GM12878 (cell line): ENCODE data around the gene ERFL. TPM values are rescaled to one million over a fixed set of nuclear protein-coding genes. Genes with fewer than 3 reads are reported as not detected.

Experiments used
- CBX3 ChIP-seq: fragments of 200-600 bp; sonication (generic); IDR thresholded peaks from 2 replicates; pipeline ENCODE4 v1.6.1; 2016; ENCODE audit warnings: low read depth, borderline replicate concordance
- CREM ChIP-seq: IDR thresholded peaks from 2 replicates; pipeline ENCODE4 v1.6.1; 2014; ENCODE audit warnings: antibody characterized with exemption, low read depth
- EGR1 ChIP-seq, 2 experiments: IDR thresholded peaks; 1 replicate in 1 of 2; 2 replicates in 1 of 2; pipeline ENCODE4 v1.6.1; 2011 to 2012; ENCODE audit warnings: low read depth in 2 of 2, low read length in 2 of 2, borderline replicate concordance in 1 of 2, mild to moderate bottlenecking in 1 of 2, moderate library complexity in 1 of 2
- ESRRA ChIP-seq: IDR thresholded peaks from 2 replicates; pipeline ENCODE4 v1.6.1; 2012; ENCODE audit warnings: mild to moderate bottlenecking, low read length, improper control_type of control experiment
- EZH2 ChIP-seq: IDR thresholded peaks from 2 replicates; pipeline ENCODE4 v1.6.1; 2012; ENCODE audit warnings: low read depth, mild to moderate bottlenecking, control low read depth, inconsistent platforms, low read length, borderline replicate concordance; ENCODE audit not compliant: control insufficient read depth
- KAT2A ChIP-seq: conservative IDR thresholded peaks from 2 replicates; pipeline ENCODE4 v1.6.1; 2011; ENCODE audit warnings: low read depth, low read length; ENCODE audit not compliant: control insufficient read depth
- PAX8 ChIP-seq: fragments of 450-650 bp; IDR thresholded peaks from 2 replicates; pipeline ENCODE4 v1.6.1; 2017; ENCODE audit warnings: mild to moderate bottlenecking, moderate library complexity
- POLR2AphosphoS5 ChIP-seq: IDR thresholded peaks from 2 replicates; pipeline ENCODE4 v1.6.1; 2011; ENCODE audit warnings: mild to moderate bottlenecking, low read length, inconsistent platforms
- POU2F2 ChIP-seq: IDR thresholded peaks from 3 replicates; pipeline ENCODE4 v1.6.1; 2011; ENCODE audit warnings: low read depth, mild to moderate bottlenecking, low read length, borderline replicate concordance
- SP1 ChIP-seq: IDR thresholded peaks from one replicate; pipeline ENCODE4 v1.6.1; 2011; ENCODE audit warnings: low read depth, low read length
- SREBF2 ChIP-seq: IDR thresholded peaks from 2 replicates; pipeline ENCODE4 v1.6.1; 2012; ENCODE audit warnings: mild to moderate bottlenecking, low read length
- TCF7 ChIP-seq: IDR thresholded peaks from 2 replicates; pipeline ENCODE4 v1.6.1; 2014; ENCODE audit warnings: antibody characterized with exemption, borderline replicate concordance
- polyA plus RNA-seq, 11 experiments: library from polyadenylated mRNA; depleted of rRNA in 4 of 11; unstranded in 6 of 11; stranded (reverse) in 5 of 11; fragments of >200 nt; fragmentation: Nextera tagmentation in 4 of 11; fragmentation: Illumina TruSeq in 1 of 11; extraction: Ambion mirVana in 4 of 11; extraction: Trizol in 1 of 11; gene quantifications; 1 replicate in 1 of 11; 2 replicates in 10 of 11; pipeline versions ENCODE4 v1.2.1 to v1.2.3, GENCODE V29; 2011 to 2016; ENCODE audit warnings: inconsistent platforms in 2 of 11, missing spikeins in 2 of 11, low read depth in 1 of 11
- total RNA-seq, 4 experiments: library from RNA; depleted of rRNA in 3 of 4; stranded (reverse); fragments of >200 nt in 3 of 4; fragmentation: Illumina TruSeq in 1 of 4; extraction: Trizol in 1 of 4; gene quantifications; 2 replicates each; pipeline versions ENCODE4 v1.2.1 to v1.2.3, GENCODE V29; 2013 to 2021
- TF ChIP-seq, protein P1 (sequence below): fragments of 450-650 bp; IDR thresholded peaks from 2 replicates; pipeline ENCODE4 v1.6.1; 2016; ENCODE audit warnings: mild to moderate bottlenecking, moderate library complexity, borderline replicate concordance
- TF ChIP-seq, protein P2 (sequence below): IDR thresholded peaks from 2 replicates; pipeline ENCODE4 v1.6.1; 2012; ENCODE audit warnings: mild to moderate bottlenecking, low read depth, low read length
- TF ChIP-seq, protein P3 (sequence below): fragments of 450-650 bp; IDR thresholded peaks from 2 replicates; pipeline ENCODE4 v1.6.1; 2014; ENCODE audit warnings: mild to moderate bottlenecking
- TF ChIP-seq, protein P4 (sequence below): fragments of 150-350 bp; IDR thresholded peaks from 2 replicates; pipeline ENCODE4 v1.6.1; 2016; ENCODE audit warnings: low read depth, low read length

ERFL gene
- total and polyA plus RNA-seq, 10 of the 15 experiments (the other 5 are each of a cell fraction or from before 2014, with no cell fraction given), result 0.04 to 0.10 (median 0.05) TPM; not detected in 7

DNA sequence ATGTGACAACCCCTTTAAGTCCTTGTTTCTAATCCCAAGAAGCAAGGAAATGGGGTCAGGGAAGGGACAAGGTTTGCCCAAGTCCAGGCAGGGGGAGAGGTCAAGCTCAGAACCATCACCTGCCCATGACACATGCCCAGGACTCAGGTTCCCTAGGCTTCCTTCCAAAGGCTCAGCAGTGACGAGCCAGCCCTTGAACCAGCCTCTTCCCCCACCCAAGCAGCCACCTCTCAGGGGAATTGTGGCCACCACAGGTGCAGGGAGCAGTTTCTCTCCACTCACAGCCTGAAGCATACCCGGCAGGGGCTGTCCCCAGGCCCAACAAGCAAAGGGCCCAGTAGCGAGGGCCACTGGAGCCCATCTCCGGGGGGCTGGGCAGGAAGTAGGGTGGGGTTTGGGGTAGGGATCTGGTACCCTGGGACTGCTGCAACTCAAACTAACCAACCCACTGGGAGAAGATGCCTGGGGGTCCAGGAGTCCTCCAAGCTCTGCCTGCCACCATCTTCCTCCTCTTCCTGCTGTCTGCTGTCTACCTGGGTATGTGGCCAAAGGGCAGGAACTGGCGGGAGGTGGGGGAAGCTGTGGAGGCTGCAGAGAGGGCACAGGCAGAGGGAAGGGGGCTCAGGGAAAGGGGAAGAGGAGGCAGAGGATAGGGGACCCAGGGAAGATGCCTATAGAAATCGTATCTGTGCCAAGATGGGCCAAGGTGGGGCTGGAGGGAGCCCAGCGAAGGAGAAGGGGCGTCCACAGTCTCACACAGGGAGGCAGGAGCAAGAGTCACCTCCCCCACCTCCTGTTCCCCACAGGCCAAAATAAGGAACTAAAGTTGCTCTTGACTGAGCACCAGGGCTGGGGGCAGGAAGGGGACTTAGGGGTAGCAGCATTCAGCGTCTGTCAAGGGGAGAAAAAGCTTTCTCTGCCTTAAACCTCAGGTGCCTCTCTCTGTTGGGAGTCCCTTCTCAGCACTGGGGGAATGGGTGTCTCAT is 51.1 kb downstream of the ERFL start, which contains the start of gene CD79A (continued):
- TF ChIP-seq, protein P1, sequence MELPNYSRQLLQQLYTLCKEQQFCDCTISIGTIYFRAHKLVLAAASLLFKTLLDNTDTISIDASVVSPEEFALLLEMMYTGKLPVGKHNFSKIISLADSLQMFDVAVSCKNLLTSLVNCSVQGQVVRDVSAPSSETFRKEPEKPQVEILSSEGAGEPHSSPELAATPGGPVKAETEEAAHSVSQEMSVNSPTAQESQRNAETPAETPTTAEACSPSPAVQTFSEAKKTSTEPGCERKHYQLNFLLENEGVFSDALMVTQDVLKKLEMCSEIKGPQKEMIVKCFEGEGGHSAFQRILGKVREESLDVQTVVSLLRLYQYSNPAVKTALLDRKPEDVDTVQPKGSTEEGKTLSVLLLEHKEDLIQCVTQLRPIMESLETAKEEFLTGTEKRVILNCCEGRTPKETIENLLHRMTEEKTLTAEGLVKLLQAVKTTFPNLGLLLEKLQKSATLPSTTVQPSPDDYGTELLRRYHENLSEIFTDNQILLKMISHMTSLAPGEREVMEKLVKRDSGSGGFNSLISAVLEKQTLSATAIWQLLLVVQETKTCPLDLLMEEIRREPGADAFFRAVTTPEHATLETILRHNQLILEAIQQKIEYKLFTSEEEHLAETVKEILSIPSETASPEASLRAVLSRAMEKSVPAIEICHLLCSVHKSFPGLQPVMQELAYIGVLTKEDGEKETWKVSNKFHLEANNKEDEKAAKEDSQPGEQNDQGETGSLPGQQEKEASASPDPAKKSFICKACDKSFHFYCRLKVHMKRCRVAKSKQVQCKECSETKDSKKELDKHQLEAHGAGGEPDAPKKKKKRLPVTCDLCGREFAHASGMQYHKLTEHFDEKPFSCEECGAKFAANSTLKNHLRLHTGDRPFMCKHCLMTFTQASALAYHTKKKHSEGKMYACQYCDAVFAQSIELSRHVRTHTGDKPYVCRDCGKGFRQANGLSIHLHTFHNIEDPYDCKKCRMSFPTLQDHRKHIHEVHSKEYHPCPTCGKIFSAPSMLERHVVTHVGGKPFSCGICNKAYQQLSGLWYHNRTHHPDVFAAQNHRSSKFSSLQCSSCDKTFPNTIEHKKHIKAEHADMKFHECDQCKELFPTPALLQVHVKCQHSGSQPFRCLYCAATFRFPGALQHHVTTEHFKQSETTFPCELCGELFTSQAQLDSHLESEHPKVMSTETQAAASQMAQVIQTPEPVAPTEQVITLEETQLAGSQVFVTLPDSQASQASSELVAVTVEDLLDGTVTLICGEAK, result peak; percentile 39; the same call in 1 of the 2 replicates
- TF ChIP-seq CBX3, result no peak
- peak; percentile 65 for TF ChIP-seq POLR2AphosphoS5
- peak; percentile 84 for TF ChIP-seq CREM
- peak; percentile 72; the same call in 2 of the 3 replicates for TF ChIP-seq POU2F2
- peak; percentile 73 for TF ChIP-seq SP1
- TF ChIP-seq KAT2A, result no peak
- TF ChIP-seq, protein P2, sequence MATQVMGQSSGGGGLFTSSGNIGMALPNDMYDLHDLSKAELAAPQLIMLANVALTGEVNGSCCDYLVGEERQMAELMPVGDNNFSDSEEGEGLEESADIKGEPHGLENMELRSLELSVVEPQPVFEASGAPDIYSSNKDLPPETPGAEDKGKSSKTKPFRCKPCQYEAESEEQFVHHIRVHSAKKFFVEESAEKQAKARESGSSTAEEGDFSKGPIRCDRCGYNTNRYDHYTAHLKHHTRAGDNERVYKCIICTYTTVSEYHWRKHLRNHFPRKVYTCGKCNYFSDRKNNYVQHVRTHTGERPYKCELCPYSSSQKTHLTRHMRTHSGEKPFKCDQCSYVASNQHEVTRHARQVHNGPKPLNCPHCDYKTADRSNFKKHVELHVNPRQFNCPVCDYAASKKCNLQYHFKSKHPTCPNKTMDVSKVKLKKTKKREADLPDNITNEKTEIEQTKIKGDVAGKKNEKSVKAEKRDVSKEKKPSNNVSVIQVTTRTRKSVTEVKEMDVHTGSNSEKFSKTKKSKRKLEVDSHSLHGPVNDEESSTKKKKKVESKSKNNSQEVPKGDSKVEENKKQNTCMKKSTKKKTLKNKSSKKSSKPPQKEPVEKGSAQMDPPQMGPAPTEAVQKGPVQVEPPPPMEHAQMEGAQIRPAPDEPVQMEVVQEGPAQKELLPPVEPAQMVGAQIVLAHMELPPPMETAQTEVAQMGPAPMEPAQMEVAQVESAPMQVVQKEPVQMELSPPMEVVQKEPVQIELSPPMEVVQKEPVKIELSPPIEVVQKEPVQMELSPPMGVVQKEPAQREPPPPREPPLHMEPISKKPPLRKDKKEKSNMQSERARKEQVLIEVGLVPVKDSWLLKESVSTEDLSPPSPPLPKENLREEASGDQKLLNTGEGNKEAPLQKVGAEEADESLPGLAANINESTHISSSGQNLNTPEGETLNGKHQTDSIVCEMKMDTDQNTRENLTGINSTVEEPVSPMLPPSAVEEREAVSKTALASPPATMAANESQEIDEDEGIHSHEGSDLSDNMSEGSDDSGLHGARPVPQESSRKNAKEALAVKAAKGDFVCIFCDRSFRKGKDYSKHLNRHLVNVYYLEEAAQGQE, result no peak
- no peak for TF ChIP-seq TCF7
- TF ChIP-seq SREBF2, result no peak
- TF ChIP-seq EZH2, result no peak
- no peak for TF ChIP-seq ESRRA
- peak in 1 of 2 experiments; percentile 42; a peak in 1 of 3 replicates for TF ChIP-seq EGR1 (IDR thresholded peaks at IDR 0.05; ENCODE audit: borderline replicate concordance in 1 of 2, low read depth in 2 of 2, low read length in 2 of 2)
- TF ChIP-seq PAX8, result no peak
- TF ChIP-seq, protein P3, sequence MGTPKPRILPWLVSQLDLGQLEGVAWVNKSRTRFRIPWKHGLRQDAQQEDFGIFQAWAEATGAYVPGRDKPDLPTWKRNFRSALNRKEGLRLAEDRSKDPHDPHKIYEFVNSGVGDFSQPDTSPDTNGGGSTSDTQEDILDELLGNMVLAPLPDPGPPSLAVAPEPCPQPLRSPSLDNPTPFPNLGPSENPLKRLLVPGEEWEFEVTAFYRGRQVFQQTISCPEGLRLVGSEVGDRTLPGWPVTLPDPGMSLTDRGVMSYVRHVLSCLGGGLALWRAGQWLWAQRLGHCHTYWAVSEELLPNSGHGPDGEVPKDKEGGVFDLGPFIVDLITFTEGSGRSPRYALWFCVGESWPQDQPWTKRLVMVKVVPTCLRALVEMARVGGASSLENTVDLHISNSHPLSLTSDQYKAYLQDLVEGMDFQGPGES, result no peak
- TF ChIP-seq, protein P4, sequence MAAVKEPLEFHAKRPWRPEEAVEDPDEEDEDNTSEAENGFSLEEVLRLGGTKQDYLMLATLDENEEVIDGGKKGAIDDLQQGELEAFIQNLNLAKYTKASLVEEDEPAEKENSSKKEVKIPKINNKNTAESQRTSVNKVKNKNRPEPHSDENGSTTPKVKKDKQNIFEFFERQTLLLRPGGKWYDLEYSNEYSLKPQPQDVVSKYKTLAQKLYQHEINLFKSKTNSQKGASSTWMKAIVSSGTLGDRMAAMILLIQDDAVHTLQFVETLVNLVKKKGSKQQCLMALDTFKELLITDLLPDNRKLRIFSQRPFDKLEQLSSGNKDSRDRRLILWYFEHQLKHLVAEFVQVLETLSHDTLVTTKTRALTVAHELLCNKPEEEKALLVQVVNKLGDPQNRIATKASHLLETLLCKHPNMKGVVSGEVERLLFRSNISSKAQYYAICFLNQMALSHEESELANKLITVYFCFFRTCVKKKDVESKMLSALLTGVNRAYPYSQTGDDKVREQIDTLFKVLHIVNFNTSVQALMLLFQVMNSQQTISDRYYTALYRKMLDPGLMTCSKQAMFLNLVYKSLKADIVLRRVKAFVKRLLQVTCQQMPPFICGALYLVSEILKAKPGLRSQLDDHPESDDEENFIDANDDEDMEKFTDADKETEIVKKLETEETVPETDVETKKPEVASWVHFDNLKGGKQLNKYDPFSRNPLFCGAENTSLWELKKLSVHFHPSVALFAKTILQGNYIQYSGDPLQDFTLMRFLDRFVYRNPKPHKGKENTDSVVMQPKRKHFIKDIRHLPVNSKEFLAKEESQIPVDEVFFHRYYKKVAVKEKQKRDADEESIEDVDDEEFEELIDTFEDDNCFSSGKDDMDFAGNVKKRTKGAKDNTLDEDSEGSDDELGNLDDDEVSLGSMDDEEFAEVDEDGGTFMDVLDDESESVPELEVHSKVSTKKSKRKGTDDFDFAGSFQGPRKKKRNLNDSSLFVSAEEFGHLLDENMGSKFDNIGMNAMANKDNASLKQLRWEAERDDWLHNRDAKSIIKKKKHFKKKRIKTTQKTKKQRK, result no peak
